ENCODE measurements around the gene SYT2.
"Not testable (repeated sequence)": the region's sequence is repeated elsewhere in the genome, so short reads cannot be mapped to it uniquely, and the experiment has no call there.

SYT2 gene

GRCh38 chr1:202569393-202570322, 140.6 kb downstream of the SYT2 start:
- no peak for DNase-seq (ENCODE audit: low spot score)

GRCh38 chr1:202568826-202569225, 141.4 kb downstream of the SYT2 start:
- no peak for DNase-seq (ENCODE audit: low spot score)

- DNase-seq (ENCODE audit: low spot score), result no peak
Measured at GRCh38 chr1:202568410-202568809, 141.8 kb downstream of the SYT2 start.

GRCh38 chr1:202567738-202568137, 142.5 kb downstream of the SYT2 start:
- DNase-seq (ENCODE audit: low spot score), result no peak

GRCh38 chr1:202565890-202566602, 144.2 kb downstream of the SYT2 start:
- peak; percentile 11 for DNase-seq (ENCODE audit: low spot score)

GRCh38 chr1:202564958-202565495, 145.2 kb downstream of the SYT2 start:
- DNase-seq (ENCODE audit: low spot score), result peak; percentile 45

- DNase-seq (ENCODE audit: low spot score), result no peak
Measured at GRCh38 chr1:202563818-202564217, 146.4 kb downstream of the SYT2 start.

- no peak for DNase-seq (ENCODE audit: low spot score)
Measured at GRCh38 chr1:202562444-202563060, 147.7 kb downstream of the SYT2 start.

- peak; percentile 13 for DNase-seq (ENCODE audit: low spot score)
Measured at GRCh38 chr1:202561726-202562443, 148.4 kb downstream of the SYT2 start.

- DNase-seq (ENCODE audit: low spot score), result no peak
Measured at GRCh38 chr1:202561240-202561639, 149.0 kb downstream of the SYT2 start.

GRCh38 chr1:202557662-202558061, 152.6 kb downstream of the SYT2 start:
- not testable (repeated sequence) for DNase-seq (ENCODE audit: low spot score)

- DNase-seq (ENCODE audit: low spot score), result not testable (repeated sequence)
Measured at GRCh38 chr1:202556037-202556436, 154.2 kb downstream of the SYT2 start.

GRCh38 chr1:202554619-202555018, 155.6 kb downstream of the SYT2 start:
- DNase-seq (ENCODE audit: low spot score), result not testable (repeated sequence)

- DNase-seq (ENCODE audit: low spot score), result no peak
Measured at GRCh38 chr1:202553560-202554038, 156.7 kb downstream of the SYT2 start.

- DNase-seq (ENCODE audit: low spot score), result not testable (repeated sequence)
Measured at GRCh38 chr1:202553078-202553477, 157.2 kb downstream of the SYT2 start.

GRCh38 chr1:202552615-202553014, 157.6 kb downstream of the SYT2 start:
- not testable (repeated sequence) for DNase-seq (ENCODE audit: low spot score)

GRCh38 chr1:202551683-202552082, 158.6 kb downstream of the SYT2 start:
- no peak for DNase-seq (ENCODE audit: low spot score)

GRCh38 chr1:202550088-202550487, 160.2 kb downstream of the SYT2 start:
- not testable (repeated sequence) for DNase-seq (ENCODE audit: low spot score)

GRCh38 chr1:202547215-202547614, 163.0 kb downstream of the SYT2 start:
- DNase-seq (ENCODE audit: low spot score), result no peak

- DNase-seq (ENCODE audit: low spot score), result not testable (repeated sequence)
Measured at GRCh38 chr1:202546796-202547195, 163.5 kb downstream of the SYT2 start.

GRCh38 chr1:202546377-202546776, 163.9 kb downstream of the SYT2 start:
- not testable (repeated sequence) for DNase-seq (ENCODE audit: low spot score)

Measured in activated CD4-positive, alpha-beta T cell treated with anti-CD3 and anti-CD28 coated beads, Interleukin-2, Interleukin-4, amounts not matched to agents 100 ng/mL and 50 ng/mL, durations not matched to agents 16 hours and 8 hours (primary cell).